ENCODE data around the gene AKT2. TPM values are rescaled to one million over a fixed set of nuclear protein-coding genes. Genes with fewer than 3 reads are reported as not detected.

AKT2 gene
- total RNA-seq, 1 donor from 2014 or later: 85.1 TPM

GRCh38 chr19:40265763-40266099 lies 19.4 kb downstream of the AKT2 start:
- Mint-ChIP-seq H3K36me3 (peaks cover 12% of the 10 kb centered on the region), H3K9me3 (no peaks in the 10 kb centered on the region), H3K4me3 (no peak overlapping the region), H3K27ac (peak overlapping the region; percentile 25), H3K4me1 (peaks cover 16% of the 10 kb centered on the region), H3K27me3 (ENCODE audit: insufficient read depth, low read depth) (peaks cover 7% of the 10 kb centered on the region)
- Histone ChIP-seq H4K20me1 (ENCODE audit: low read depth) (peaks cover 33% of the 10 kb centered on the region), H3K27ac (no peak overlapping the region), H2AFZ (replicated peaks) (no peak overlapping the region), H3K9ac (peak overlapping the region; percentile 27), H3K4me1 (no peaks in the 10 kb centered on the region), H3K4me3 (no peak overlapping the region), H3K79me2 (ENCODE audit: low read depth) (peaks cover 42% of the 10 kb centered on the region), H3F3A (ENCODE audit: low read depth) (no peaks in the 10 kb centered on the region), H3K4me2 (no peak overlapping the region), H3K27me3 (no peaks in the 10 kb centered on the region), H3K36me3 (no peaks in the 10 kb centered on the region), H3K9me3 (ENCODE audit: low read depth) (no peaks in the 10 kb centered on the region)
- no peak for TF ChIP-seq EZH2 (IDR thresholded peaks at IDR 0.05)
- no peak for TF ChIP-seq EZH2phosphoT487 (IDR thresholded peaks at IDR 0.05)
- no peak for TF ChIP-seq CTCF (IDR thresholded peaks at IDR 0.05)
- no peak for DNase-seq (ENCODE audit: low spot score)

- H3K79me2 ChIP-seq (ENCODE audit: low read depth): peaks cover 37% of the 10 kb centered on the region
These were observed 19.9 kb downstream of the AKT2 start for GRCh38 chr19:40265055-40265762.

GRCh38 chr19:40264314-40265054 lies 20.7 kb downstream of the AKT2 start:
- peak overlapping the region; percentile 37 for H3K27ac Mint-ChIP-seq
- H3K79me2 ChIP-seq (ENCODE audit: low read depth): peaks cover 37% of the 10 kb centered on the region
- peaks cover 10% of the 10 kb centered on the region for H3K4me1 Mint-ChIP-seq
- no peaks in the 10 kb centered on the region for H3K9me3 Mint-ChIP-seq
- H3K4me2 ChIP-seq: no peak overlapping the region
- no peaks in the 10 kb centered on the region for H3K27me3 ChIP-seq
- H3F3A ChIP-seq (ENCODE audit: low read depth): no peaks in the 10 kb centered on the region
- H4K20me1 ChIP-seq (ENCODE audit: low read depth): peaks cover 22% of the 10 kb centered on the region
- no peak overlapping the region for H3K4me3 Mint-ChIP-seq
- H3K27ac ChIP-seq: no peak overlapping the region
- H3K4me1 ChIP-seq: no peaks in the 10 kb centered on the region
- no peaks in the 10 kb centered on the region for H3K36me3 ChIP-seq
- H3K27me3 Mint-ChIP-seq (ENCODE audit: insufficient read depth, low read depth): peaks cover 7% of the 10 kb centered on the region
- peak; percentile 21 for DNase-seq (ENCODE audit: low spot score)
- peaks cover 16% of the 10 kb centered on the region for H3K36me3 Mint-ChIP-seq
- H3K9ac ChIP-seq: peak overlapping the region; percentile 27
- H2AFZ ChIP-seq (replicated peaks): no peak overlapping the region
- no peaks in the 10 kb centered on the region for H3K9me3 ChIP-seq (ENCODE audit: low read depth)
- no peak overlapping the region for H3K4me3 ChIP-seq
- TF ChIP-seq EZH2phosphoT487 (IDR thresholded peaks at IDR 0.05) (no peak), CTCF (IDR thresholded peaks at IDR 0.05) (no peak), EZH2 (IDR thresholded peaks at IDR 0.05) (no peak)

More at GRCh38 chr19:40265055-40265762, 19.9 kb downstream of the AKT2 start:
- Histone ChIP-seq H3K9ac (peak overlapping the region; percentile 27), H3K4me2 (no peak overlapping the region), H3K27ac (no peak overlapping the region), H3K27me3 (no peaks in the 10 kb centered on the region), H3K4me1 (no peaks in the 10 kb centered on the region), H3K4me3 (no peak overlapping the region), H4K20me1 (ENCODE audit: low read depth) (peaks cover 28% of the 10 kb centered on the region), H2AFZ (replicated peaks) (no peak overlapping the region), H3K36me3 (no peaks in the 10 kb centered on the region), H3K9me3 (ENCODE audit: low read depth) (no peaks in the 10 kb centered on the region), H3F3A (ENCODE audit: low read depth) (no peaks in the 10 kb centered on the region)
- DNase-seq (ENCODE audit: low spot score): no peak
- H3K36me3 Mint-ChIP-seq: peaks cover 14% of the 10 kb centered on the region
- H3K4me3 Mint-ChIP-seq: no peak overlapping the region
- peaks cover 16% of the 10 kb centered on the region for H3K4me1 Mint-ChIP-seq
- no peaks in the 10 kb centered on the region for H3K9me3 Mint-ChIP-seq
- TF ChIP-seq EZH2phosphoT487 (IDR thresholded peaks at IDR 0.05) (no peak), CTCF (IDR thresholded peaks at IDR 0.05) (no peak), EZH2 (IDR thresholded peaks at IDR 0.05) (no peak)
- peak overlapping the region; percentile 37 for H3K27ac Mint-ChIP-seq
- peaks cover 7% of the 10 kb centered on the region for H3K27me3 Mint-ChIP-seq (ENCODE audit: insufficient read depth, low read depth)
